Measurements from ENCODE around the gene EPN2.

DNA sequence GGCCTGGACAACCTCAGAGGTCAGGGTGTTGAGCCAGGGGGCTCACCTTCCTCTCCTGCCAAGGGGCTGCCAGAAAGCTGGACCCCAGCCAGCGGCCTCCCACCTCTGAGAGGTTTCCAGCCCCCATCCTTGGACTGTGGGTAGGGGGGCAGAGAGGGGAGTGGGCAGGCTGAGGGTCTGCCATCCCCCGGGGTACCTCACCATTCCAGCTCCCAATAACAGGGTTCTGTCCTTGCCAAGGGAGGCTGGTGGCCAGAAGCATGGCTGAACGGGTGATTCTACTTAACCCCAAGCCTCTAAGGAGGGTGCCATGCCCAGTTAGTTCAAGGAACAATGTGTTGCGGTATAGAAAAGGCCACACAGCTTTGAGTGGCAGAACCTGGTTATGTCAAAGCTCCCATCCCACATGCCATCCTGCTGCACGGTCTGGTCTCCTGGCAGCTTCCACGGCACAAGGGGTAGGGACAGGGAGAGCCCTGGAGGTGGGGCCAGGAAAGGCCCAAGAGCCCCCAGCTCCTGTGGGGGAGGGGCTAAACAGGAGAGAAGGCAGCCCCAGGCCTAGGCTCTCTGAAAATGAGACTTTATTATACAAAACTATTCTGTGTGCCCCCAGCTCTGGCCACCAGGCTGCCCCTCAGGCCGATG is 105.6 kb downstream of the EPN2 start:
- TF ChIP-seq CTCF (conservative IDR thresholded peaks at IDR 0.05; ENCODE audit: low read length) (no peak), EZH2phosphoT487 (IDR thresholded peaks at IDR 0.05; ENCODE audit: borderline replicate concordance, low read depth, low read length) (no peak)

Data from OCI-LY7 (cell line).